H9 (cell line): ENCODE measurements around the gene PLXNA4. TPM values are rescaled to one million over a fixed set of nuclear protein-coding genes. Genes with fewer than 3 reads are reported as not detected.
A peak's percentile ranks its signal among the peaks of the same experiment; 100 is the strongest.

Source experiments
- DNase-seq: peaks from one replicate; pipeline ENCODE4 v3.0.0-alpha.2; 2017
- H2AFZ ChIP-seq: one replicate; pipeline ENCODE4 v1.6.1; 2013; ENCODE audit warnings: mild to moderate bottlenecking, low read length, control low read depth, moderate library complexity
- H2AK5ac ChIP-seq: 2 replicates; pipeline ENCODE4 v1.6.1; 2013; ENCODE audit warnings: low read length, control low read depth, mixed read lengths; ENCODE audit not compliant: insufficient read length
- H2BK120ac ChIP-seq: one replicate; pipeline ENCODE4 v1.6.1; 2013; ENCODE audit warnings: low read depth, mild to moderate bottlenecking, low read length, control low read depth, inconsistent platforms; ENCODE audit not compliant: poor library complexity, severe bottlenecking
- H2BK12ac ChIP-seq: 2 replicates; pipeline ENCODE4 v1.6.1; 2013; ENCODE audit warnings: low read length, control low read depth, mixed read lengths, low read depth; ENCODE audit not compliant: insufficient read length
- H2BK15ac ChIP-seq: 2 replicates; pipeline ENCODE4 v1.6.1; 2013; ENCODE audit warnings: low read depth, low read length, control low read depth
- H2BK20ac ChIP-seq: one replicate; pipeline ENCODE4 v1.6.1; 2013; ENCODE audit warnings: low read depth, mild to moderate bottlenecking, low read length, control low read depth, inconsistent platforms; ENCODE audit not compliant: poor library complexity, severe bottlenecking
- H2BK5ac ChIP-seq: 2 replicates; pipeline ENCODE4 v1.6.1; 2013; ENCODE audit warnings: low read length, control low read depth, mixed read lengths; ENCODE audit not compliant: insufficient read length
- H3K14ac ChIP-seq: 2 replicates; pipeline ENCODE4 v1.6.1; 2013; ENCODE audit warnings: low read length, control low read depth; ENCODE audit not compliant: insufficient read depth
- H3K18ac ChIP-seq: 2 replicates; pipeline ENCODE4 v1.6.1; 2013; ENCODE audit warnings: low read depth, mild to moderate bottlenecking, mixed read lengths, low read length, control low read depth; ENCODE audit not compliant: insufficient read length
- H3K23ac ChIP-seq: 2 replicates; pipeline ENCODE4 v1.6.1; 2013; ENCODE audit warnings: low read length, control low read depth, mixed read lengths, low read depth; ENCODE audit not compliant: insufficient read length
- H3K23me2 ChIP-seq: 2 replicates; pipeline ENCODE4 v1.6.1; 2013; ENCODE audit warnings: low read depth, mild to moderate bottlenecking, mixed read lengths, low read length, control low read depth; ENCODE audit not compliant: insufficient read length, poor library complexity, severe bottlenecking
- H3K27ac ChIP-seq: 2 replicates; pipeline ENCODE4 v1.5.1; 2013; ENCODE audit warnings: low read length, control low read depth, mixed read lengths, low read depth; ENCODE audit not compliant: insufficient read length
- H3K27me3 ChIP-seq: 2 replicates; pipeline ENCODE4 v1.6.1; 2013; ENCODE audit warnings: low read length, control low read depth, inconsistent platforms; ENCODE audit not compliant: insufficient read depth
- H3K4ac ChIP-seq: 2 replicates; pipeline ENCODE4 v1.6.1; 2013; ENCODE audit warnings: low read depth, mild to moderate bottlenecking, control low read depth, inconsistent platforms, low read length, moderate library complexity
- H3K4me1 ChIP-seq: 2 replicates; pipeline ENCODE4 v1.6.1; 2013; ENCODE audit warnings: low read length, control low read depth, inconsistent platforms; ENCODE audit not compliant: insufficient read depth
- H3K4me2 ChIP-seq: 2 replicates; pipeline ENCODE4 v1.6.1; 2013; ENCODE audit warnings: low read length, control low read depth, mixed read lengths; ENCODE audit not compliant: insufficient read length, insufficient read depth
- H3K56ac ChIP-seq: 2 replicates; pipeline ENCODE4 v1.6.1; 2013; ENCODE audit warnings: low read depth, mild to moderate bottlenecking, mixed read lengths, low read length, control low read depth; ENCODE audit not compliant: insufficient read length
- H3K79me1 ChIP-seq: 2 replicates; pipeline ENCODE4 v1.6.1; 2013; ENCODE audit warnings: low read depth, mild to moderate bottlenecking, moderate library complexity, low read length, control low read depth, inconsistent platforms; ENCODE audit not compliant: insufficient read depth, poor library complexity, severe bottlenecking
- H3K79me2 ChIP-seq: 2 replicates; pipeline ENCODE4 v1.6.1; 2013; ENCODE audit warnings: low read length, control low read depth, inconsistent platforms; ENCODE audit not compliant: insufficient read depth
- H3K9ac ChIP-seq: 2 replicates; pipeline ENCODE4 v1.6.1; 2013; ENCODE audit warnings: low read length, control low read depth, mixed read lengths; ENCODE audit not compliant: insufficient read length; ENCODE audit errors: extremely low read depth
- H3K9me3 ChIP-seq: one replicate; pipeline ENCODE4 v1.6.1; 2013; ENCODE audit warnings: low read depth, low read length, inconsistent platforms; ENCODE audit not compliant: control insufficient read depth
- H3T11ph ChIP-seq: one replicate; pipeline ENCODE4 v1.6.1; 2013; ENCODE audit warnings: mild to moderate bottlenecking, low read length, control low read depth, inconsistent platforms
- H4K20me1 ChIP-seq: one replicate; pipeline ENCODE4 v1.6.1; 2013; ENCODE audit not compliant: control insufficient read depth, insufficient read length, insufficient read depth
- H4K5ac ChIP-seq: 2 replicates; pipeline ENCODE4 v1.6.1; 2013; ENCODE audit warnings: low read depth, mild to moderate bottlenecking, mixed read lengths, low read length, control low read depth; ENCODE audit not compliant: insufficient read length
- H4K8ac ChIP-seq: replicated peaks from 2 replicates; pipeline ENCODE4 v1.6.1; 2013; ENCODE audit warnings: low read length, control low read depth, mixed read lengths, low read depth; ENCODE audit not compliant: insufficient read length
- H4K91ac ChIP-seq: 2 replicates; pipeline ENCODE4 v1.6.1; 2013; ENCODE audit warnings: low read depth, mild to moderate bottlenecking, moderate library complexity, mixed read lengths, low read length, control low read depth; ENCODE audit not compliant: insufficient read length
- H3K27ac Mint-ChIP-seq, 3 experiments: 2 replicates in 2 of 3; 3 replicates in 1 of 3; pipeline ENCODE4 v1.8.0; 2020 to 2021; ENCODE audit warnings: mixed read lengths in 3 of 3, mild to moderate bottlenecking in 1 of 3, moderate library complexity in 1 of 3
- H3K27me3 Mint-ChIP-seq: 2 replicates; pipeline ENCODE4 v1.8.0; 2021; ENCODE audit warnings: low read depth, mild to moderate bottlenecking, moderate library complexity, mixed read lengths
- H3K36me3 Mint-ChIP-seq, 3 experiments: 2 replicates in 2 of 3; 3 replicates in 1 of 3; pipeline ENCODE4 v1.8.0; 2020 to 2021; ENCODE audit warnings: low read depth in 3 of 3, mixed read lengths in 3 of 3; ENCODE audit not compliant: insufficient read depth in 1 of 3
- H3K4me1 Mint-ChIP-seq, 2 experiments: 2 replicates each; pipeline ENCODE4 v1.8.0; 2020; ENCODE audit warnings: mixed read lengths in 2 of 2
- H3K4me3 Mint-ChIP-seq, 2 experiments: 2 replicates in 1 of 2; 3 replicates in 1 of 2; pipeline ENCODE4 v1.8.0; 2020 to 2021; ENCODE audit warnings: mild to moderate bottlenecking in 2 of 2, mixed read lengths in 2 of 2, moderate library complexity in 1 of 2
- H3K9me3 Mint-ChIP-seq, 2 experiments: 2 replicates in 1 of 2; 3 replicates in 1 of 2; pipeline ENCODE4 v1.8.0; 2020; ENCODE audit warnings: mild to moderate bottlenecking in 2 of 2, mixed read lengths in 2 of 2, moderate library complexity in 1 of 2
- CTCF ChIP-seq: fragments of 200-600 bp; sonication (generic); conservative IDR thresholded peaks from 3 replicates; pipeline ENCODE4 v1.8.0; 2021; ENCODE audit warnings: antibody characterized with exemption, mild to moderate bottlenecking
- WGBS: extraction: QIAGEN DNeasy Blood & Tissue Kit; methylation state at CpG from one replicate; pipeline ENCODE4 v1.1.7; 2013; ENCODE audit warnings: missing lambda C conversion rate, low lambda C conversion rate, mixed read lengths; ENCODE audit not compliant: insufficient read length; ENCODE audit errors: extremely low coverage; 5-methylcytosine and 5-hydroxymethylcytosine counted together
- total RNA-seq: library from RNA; stranded (reverse); gene quantifications from 2 replicates; pipeline ENCODE4 v1.2.1, GENCODE V29; 2021

PLXNA4 gene
- total RNA-seq, 1 experiment from 2014 or later = 0.35 TPM

GRCh38 chr7:132182992-132183391, 393.3 kb downstream of the PLXNA4 start:
- Mint-ChIP-seq H3K27ac (peak overlapping the region in 1 of 3 experiments; percentile 22; a peak in 1 of 7 replicates), H3K27me3 (peaks cover 7% of the 10 kb centered on the region), H3K4me3 (no peak overlapping the region), H3K36me3 (peaks cover 8 to 16% (median 10%) of the 10 kb centered on the region in 3 experiments), H3K4me1 (peaks cover 33 to 43% of the 10 kb centered on the region in 2 experiments), H3K9me3 (peaks cover 12 to 16% of the 10 kb centered on the region in 2 experiments)
- H2BK20ac ChIP-seq = no peak overlapping the region
- no peak overlapping the region for H4K8ac ChIP-seq
- H2AFZ ChIP-seq = no peak overlapping the region
- H3K9ac ChIP-seq = no peak overlapping the region
- TF ChIP-seq CTCF = no peak
- no peaks in the 10 kb centered on the region for H3K23me2 ChIP-seq
- H3K14ac ChIP-seq = no peak overlapping the region
- no peak for DNase-seq
- H3K4me2 ChIP-seq = no peak overlapping the region
- no peak overlapping the region for H2BK5ac ChIP-seq
- H2BK15ac ChIP-seq = no peak overlapping the region
- H2BK12ac ChIP-seq = no peak overlapping the region
- no peaks in the 10 kb centered on the region for H3K79me2 ChIP-seq
- no CpG with 5 or more reads among the region's 6 CpGs for WGBS
- H4K91ac ChIP-seq = no peak overlapping the region
- H3K18ac ChIP-seq = no peak overlapping the region
- H2AK5ac ChIP-seq = no peak overlapping the region
- H3K27me3 ChIP-seq = no peaks in the 10 kb centered on the region
- H3K4me1 ChIP-seq = no peaks in the 10 kb centered on the region; the same call in 1 of the 2 replicates
- no peak overlapping the region for H3K27ac ChIP-seq
- no peaks in the 10 kb centered on the region for H3K9me3 ChIP-seq
- H3K79me1 ChIP-seq = no peaks in the 10 kb centered on the region
- H3K56ac ChIP-seq = no peak overlapping the region
- H4K5ac ChIP-seq = no peak overlapping the region
- no peak overlapping the region for H3K4ac ChIP-seq
- H3K23ac ChIP-seq = no peak overlapping the region
- no peak overlapping the region for H2BK120ac ChIP-seq
- no peak overlapping the region for H3T11ph ChIP-seq
- no peaks in the 10 kb centered on the region for H4K20me1 ChIP-seq
